ENCODE measurements around the gene MORN1. TPM values are rescaled to one million over a fixed set of nuclear protein-coding genes. Genes with fewer than 3 reads are reported as not detected.

Gene MORN1
- total RNA-seq, 4 donors from 2014 or later, result 4.9 to 21.5 (median 15.9) TPM

- no peaks in the 10 kb centered on the region for H3K27me3 ChIP-seq
- no peak for DNase-seq
- no peak for TF ChIP-seq POLR2A (IDR thresholded peaks at IDR 0.05)
- TF ChIP-seq, protein P1, sequence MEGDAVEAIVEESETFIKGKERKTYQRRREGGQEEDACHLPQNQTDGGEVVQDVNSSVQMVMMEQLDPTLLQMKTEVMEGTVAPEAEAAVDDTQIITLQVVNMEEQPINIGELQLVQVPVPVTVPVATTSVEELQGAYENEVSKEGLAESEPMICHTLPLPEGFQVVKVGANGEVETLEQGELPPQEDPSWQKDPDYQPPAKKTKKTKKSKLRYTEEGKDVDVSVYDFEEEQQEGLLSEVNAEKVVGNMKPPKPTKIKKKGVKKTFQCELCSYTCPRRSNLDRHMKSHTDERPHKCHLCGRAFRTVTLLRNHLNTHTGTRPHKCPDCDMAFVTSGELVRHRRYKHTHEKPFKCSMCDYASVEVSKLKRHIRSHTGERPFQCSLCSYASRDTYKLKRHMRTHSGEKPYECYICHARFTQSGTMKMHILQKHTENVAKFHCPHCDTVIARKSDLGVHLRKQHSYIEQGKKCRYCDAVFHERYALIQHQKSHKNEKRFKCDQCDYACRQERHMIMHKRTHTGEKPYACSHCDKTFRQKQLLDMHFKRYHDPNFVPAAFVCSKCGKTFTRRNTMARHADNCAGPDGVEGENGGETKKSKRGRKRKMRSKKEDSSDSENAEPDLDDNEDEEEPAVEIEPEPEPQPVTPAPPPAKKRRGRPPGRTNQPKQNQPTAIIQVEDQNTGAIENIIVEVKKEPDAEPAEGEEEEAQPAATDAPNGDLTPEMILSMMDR (IDR thresholded peaks at IDR 0.05), result no peak
- H3K4me3 ChIP-seq, result no peak overlapping the region
- H3K4me1 ChIP-seq, result peaks cover 2 to 69% (median 9%) of the 10 kb centered on the region in 4 donors
- no peaks in the 10 kb centered on the region for H3K36me3 ChIP-seq
- peak overlapping the region in 3 of 4 donors; percentile 57 to 69 (median 64) for H3K27ac ChIP-seq
- no peaks in the 10 kb centered on the region for H3K9me3 ChIP-seq
Observed at GRCh38 chr1:2278591-2279209, 112.7 kb downstream of the MORN1 start.

DNA sequence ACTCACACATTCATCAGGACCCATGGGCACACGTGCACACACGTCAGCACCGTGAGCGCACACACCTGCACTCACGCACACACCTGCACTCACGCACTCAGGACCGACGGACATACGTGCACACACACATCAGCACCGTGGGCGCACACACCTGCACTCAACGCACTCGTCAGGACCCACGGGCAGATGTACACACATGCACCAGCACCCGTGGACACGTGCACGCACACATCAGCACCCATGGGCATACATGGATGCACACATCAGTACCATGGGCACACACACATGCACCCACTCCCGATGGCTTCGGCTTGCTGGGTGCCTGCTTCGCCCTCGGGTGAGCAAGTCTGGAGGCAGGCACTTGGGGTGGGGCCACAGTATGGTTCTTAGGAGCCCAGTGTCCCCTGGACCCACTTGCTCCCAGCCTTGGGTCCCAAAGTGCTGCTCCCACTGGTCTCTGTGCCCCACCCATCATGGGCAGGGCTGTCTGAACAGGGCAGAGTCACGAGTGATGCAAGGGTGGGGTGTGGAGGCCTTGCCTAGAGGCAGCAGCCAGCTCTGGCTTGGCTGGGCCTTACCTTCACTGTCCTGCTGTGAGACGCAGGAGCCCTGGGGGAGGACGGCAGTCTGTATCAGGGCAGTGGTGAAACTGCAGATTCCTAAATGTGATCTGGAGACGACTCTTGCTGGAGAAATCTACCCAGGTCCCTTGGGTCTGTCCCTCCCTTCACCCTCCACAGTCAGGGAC is 113.4 kb downstream of the MORN1 start:
- Histone ChIP-seq H3K27me3 (no peaks in the 10 kb centered on the region), H3K4me3 (no peak overlapping the region), H3K9me3 (no peaks in the 10 kb centered on the region), H3K36me3 (no peaks in the 10 kb centered on the region), H3K4me1 (peaks cover 6 to 69% (median 11%) of the 10 kb centered on the region in 4 donors), H3K27ac (peak overlapping the region in 2 of 4 donors; percentile 52 to 69)
- DNase-seq, result no peak
- TF ChIP-seq, protein P1 (IDR thresholded peaks at IDR 0.05), result no peak

DNA sequence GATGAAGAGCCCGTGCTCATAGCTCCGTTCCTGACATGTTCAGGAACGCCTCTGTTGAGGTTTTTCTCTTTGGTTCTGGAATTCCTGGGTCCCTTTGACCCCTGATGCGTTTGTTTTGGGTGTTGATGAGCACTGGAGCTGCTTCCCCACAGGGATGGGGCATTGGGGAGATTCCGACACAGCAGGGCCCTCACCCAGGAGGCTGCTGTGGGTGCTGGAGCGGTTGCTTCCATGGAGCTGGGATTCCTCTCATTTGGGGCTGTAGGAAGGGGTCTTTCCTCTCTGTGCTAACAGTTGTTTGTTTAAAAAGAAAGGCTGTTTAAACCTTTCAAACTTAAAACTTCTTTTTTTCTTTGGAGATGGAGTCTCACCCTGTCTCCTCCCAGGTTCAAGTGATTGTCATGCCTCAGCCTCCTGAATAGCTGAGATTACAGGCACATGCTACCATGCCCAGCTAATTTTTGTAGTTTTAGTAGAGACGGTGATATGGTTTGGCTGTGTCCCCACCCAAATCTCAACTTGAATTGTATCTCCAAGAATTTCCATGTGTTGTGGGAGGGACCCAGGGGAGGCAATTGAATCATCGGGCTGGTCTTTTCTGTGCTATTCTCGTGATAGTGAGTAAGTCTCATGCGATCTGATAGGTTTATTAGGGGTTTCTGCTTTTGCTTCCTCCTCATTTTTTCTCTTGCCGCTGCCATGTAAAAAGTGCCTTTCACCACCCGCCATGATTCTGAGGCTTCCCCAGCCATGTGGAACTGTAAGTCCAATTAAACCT is 114.4 kb downstream of the MORN1 start:
- no peak for TF ChIP-seq POLR2A (IDR thresholded peaks at IDR 0.05)
- TF ChIP-seq, protein P1 (IDR thresholded peaks at IDR 0.05), result no peak
- Histone ChIP-seq H3K9me3 (no peaks in the 10 kb centered on the region), H3K27me3 (no peaks in the 10 kb centered on the region), H3K36me3 (no peaks in the 10 kb centered on the region), H3K4me3 (no peak overlapping the region), H3K27ac (peak overlapping the region in 3 of 4 donors; percentile 16 to 61 (median 33)), H3K4me1 (peaks cover 15 to 77% (median 17%) of the 10 kb centered on the region in 4 donors)
- DNase-seq, result no peak

- no peaks in the 10 kb centered on the region for H3K9me3 ChIP-seq
- H3K4me3 ChIP-seq, result no peak overlapping the region
- peaks cover 18 to 87% (median 19%) of the 10 kb centered on the region in 4 donors for H3K4me1 ChIP-seq
- H3K27ac ChIP-seq, result peak overlapping the region; percentile 23 to 72 (median 47)
- no peak for TF ChIP-seq POLR2A (IDR thresholded peaks at IDR 0.05)
- TF ChIP-seq, protein P1 (IDR thresholded peaks at IDR 0.05), result peak in 1 of 6 experiments; percentile 16
- DNase-seq, result no peak
- no peaks in the 10 kb centered on the region for H3K36me3 ChIP-seq
- H3K27me3 ChIP-seq, result no peaks in the 10 kb centered on the region
Observed at GRCh38 chr1:2275796-2276536, 115.4 kb downstream of the MORN1 start.

DNA sequence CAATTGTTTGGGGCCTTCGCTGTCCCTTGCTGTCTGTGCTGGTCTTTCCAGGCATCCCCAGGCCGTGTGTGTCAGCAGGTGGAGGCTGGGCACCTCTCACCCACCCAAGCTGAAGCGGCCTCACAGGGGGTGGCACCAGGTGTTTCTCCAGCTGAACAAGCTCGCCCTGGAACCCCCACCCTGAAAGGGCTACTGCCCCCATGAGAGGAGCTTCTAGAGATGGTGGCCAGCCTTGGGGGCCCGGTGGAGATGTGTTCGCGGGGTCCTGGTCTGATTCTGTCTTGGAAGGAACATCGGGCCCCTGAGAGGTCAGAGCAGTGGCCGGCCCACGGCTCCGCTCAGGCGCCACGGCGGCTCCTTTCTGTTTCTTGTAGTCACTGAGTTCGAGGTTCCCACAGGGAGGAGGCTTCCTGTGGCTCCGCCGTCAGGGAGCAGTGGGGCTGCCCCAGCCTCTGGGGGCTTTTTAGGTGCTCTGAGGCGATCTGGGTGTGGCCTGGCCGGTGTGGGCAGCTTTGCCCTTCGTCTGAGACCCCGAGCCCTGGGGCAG is 116.4 kb downstream of the MORN1 start:
- H3K4me1 ChIP-seq, result peaks cover 19 to 95% (median 19%) of the 10 kb centered on the region in 4 donors
- H3K27me3 ChIP-seq, result no peaks in the 10 kb centered on the region
- DNase-seq, result no peak
- no peak overlapping the region for H3K4me3 ChIP-seq
- TF ChIP-seq, protein P1 (IDR thresholded peaks at IDR 0.05), result no peak
- TF ChIP-seq POLR2A (IDR thresholded peaks at IDR 0.05), result no peak
- H3K27ac ChIP-seq, result peak overlapping the region in 3 of 4 donors; percentile 33 to 72 (median 61)
- no peaks in the 10 kb centered on the region for H3K36me3 ChIP-seq
- no peaks in the 10 kb centered on the region for H3K9me3 ChIP-seq
